NCI-H128 (cell line): Measurements from ENCODE around the gene HBA1.
"Not testable (repeated sequence)": the region's sequence is repeated elsewhere in the genome, so short reads cannot be mapped to it uniquely, and the experiment has no call there.

Source experiments
- DNase-seq: peaks from one replicate; lab custom pipeline; 2025; ENCODE audit not compliant: unreplicated experiment; lab: John Stamatoyannopoulos, UW

HBA1 gene

GRCh38 chr16:194516-194915, 18.0 kb downstream of the HBA1 start:
- no peak for DNase-seq

- DNase-seq = no peak
These were observed 23.9 kb downstream of the HBA1 start for GRCh38 chr16:200388-200787.

DNA sequence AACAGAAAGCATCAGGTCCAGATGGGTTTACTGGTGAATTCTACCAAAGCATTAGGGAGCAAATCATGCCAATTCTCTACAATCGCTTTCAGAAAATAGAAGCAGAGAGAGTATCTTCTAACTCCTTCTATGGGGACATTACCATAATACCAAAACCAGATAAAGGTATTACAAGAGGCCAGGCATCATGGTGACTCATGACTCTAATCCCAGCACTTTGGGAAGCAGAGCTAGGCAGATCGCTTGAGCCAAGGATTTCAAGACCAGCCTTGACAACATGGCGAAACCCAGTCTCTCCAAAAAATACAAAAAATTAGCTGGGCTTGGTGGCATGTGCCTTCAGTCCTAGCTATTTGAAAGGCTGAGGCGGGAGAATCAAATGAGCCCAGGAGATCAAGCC, 26.8 kb downstream of the HBA1 start:
- no peak for DNase-seq

GRCh38 chr16:204046-204445, 27.6 kb downstream of the HBA1 start:
- not testable (repeated sequence) for DNase-seq

GRCh38 chr16:209359-209758, 32.9 kb downstream of the HBA1 start:
- DNase-seq = not testable (repeated sequence)

DNA sequence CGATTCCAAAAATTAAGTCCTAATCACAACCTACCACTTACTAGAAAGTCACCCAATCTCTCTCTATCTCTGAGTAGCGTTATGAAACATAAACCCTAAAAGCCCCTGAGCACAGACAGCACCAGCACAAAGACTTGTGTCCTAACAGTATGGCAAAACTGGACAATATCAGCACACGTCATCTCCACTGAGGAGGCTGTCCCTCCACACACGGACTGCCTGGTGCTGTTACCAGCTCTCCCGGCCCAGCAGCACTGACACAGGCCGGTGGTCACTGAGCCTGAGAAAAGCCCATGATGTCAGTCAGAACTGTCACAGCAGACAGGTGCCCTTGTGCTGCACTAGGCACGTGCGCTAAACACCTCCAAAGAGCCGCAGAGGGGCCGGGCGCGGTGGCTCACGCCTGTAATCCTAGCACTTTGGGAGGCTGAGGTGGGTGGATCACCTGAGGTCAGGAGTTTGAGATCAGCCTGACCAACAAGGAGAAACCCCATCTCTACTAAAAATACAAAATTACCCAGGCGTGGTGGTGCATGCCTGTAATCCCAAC, 35.2 kb downstream of the HBA1 start:
- not testable (repeated sequence) for DNase-seq

DNA sequence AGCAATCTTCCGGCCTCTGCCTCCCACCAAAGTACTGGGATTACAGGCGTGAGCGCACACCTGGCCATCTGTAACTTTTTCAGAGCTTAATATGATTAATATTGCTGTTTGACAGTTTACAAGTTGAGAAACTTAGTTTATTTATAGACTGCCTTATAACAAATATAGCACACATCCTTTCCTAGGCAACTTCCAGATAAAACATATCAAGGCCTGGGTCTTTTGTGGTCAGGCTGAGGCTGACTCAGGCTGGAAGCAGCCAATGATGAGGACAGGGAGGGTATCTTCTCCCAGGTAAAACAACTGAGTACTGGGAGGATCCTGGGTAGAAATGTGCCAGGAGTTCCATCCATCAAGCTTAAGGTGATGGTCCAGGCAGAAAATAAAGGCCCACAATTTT, 36.5 kb downstream of the HBA1 start:
- DNase-seq = no peak

- no peak for DNase-seq
These were observed 43.5 kb downstream of the HBA1 start for GRCh38 chr16:220021-220420.
